ENCODE data around the gene FOXA3.
A peak's percentile ranks its signal among the peaks of the same experiment; 100 is the strongest.
"Not testable (repeated sequence)": the region's sequence is repeated elsewhere in the genome, so short reads cannot be mapped to it uniquely, and the experiment has no call there.

The FOXA3 gene

DNA sequence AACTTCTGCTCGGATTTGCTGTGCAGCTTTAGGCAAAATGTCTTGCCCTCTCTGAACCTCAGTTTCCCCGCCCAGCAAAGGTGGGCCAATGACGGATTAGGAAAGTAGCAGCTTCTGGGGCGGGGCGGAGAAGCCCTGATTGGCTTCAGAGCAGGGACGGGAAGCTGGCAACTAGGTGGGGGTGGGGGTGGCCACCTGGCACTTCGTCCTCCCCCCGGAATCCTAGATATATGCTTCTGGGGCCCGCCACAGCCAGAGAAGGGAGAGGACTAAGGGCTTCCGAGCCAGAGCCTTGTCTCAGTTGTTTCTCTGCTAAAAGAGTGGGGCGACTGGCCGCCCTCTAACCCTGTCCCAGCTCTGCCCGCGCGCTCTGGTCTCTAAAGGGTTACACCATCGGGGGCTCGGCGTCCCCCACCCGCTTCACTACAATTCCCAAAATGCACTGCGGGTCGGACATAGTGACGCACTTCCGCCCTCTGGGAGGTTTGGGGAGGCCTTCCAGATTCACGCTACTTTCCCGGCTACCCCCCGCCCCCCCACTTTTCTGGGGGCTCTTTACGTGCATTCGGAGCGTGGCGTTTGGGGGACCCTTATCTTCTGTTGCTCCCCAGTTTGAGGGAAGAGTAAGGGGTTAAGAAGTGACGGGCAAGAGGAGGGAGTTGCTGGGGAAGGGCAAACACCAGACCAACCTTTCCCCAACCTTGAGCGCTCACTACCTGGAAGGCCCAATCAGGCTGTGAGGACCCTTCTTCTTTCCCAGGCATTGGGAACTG is 22.5 kb downstream of the FOXA3 start:
- peak; percentile 91 for DNase-seq (ENCODE audit: low read depth)
- TF ChIP-seq, protein P1, sequence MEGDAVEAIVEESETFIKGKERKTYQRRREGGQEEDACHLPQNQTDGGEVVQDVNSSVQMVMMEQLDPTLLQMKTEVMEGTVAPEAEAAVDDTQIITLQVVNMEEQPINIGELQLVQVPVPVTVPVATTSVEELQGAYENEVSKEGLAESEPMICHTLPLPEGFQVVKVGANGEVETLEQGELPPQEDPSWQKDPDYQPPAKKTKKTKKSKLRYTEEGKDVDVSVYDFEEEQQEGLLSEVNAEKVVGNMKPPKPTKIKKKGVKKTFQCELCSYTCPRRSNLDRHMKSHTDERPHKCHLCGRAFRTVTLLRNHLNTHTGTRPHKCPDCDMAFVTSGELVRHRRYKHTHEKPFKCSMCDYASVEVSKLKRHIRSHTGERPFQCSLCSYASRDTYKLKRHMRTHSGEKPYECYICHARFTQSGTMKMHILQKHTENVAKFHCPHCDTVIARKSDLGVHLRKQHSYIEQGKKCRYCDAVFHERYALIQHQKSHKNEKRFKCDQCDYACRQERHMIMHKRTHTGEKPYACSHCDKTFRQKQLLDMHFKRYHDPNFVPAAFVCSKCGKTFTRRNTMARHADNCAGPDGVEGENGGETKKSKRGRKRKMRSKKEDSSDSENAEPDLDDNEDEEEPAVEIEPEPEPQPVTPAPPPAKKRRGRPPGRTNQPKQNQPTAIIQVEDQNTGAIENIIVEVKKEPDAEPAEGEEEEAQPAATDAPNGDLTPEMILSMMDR (conservative IDR thresholded peaks at IDR 0.05; ENCODE audit: low read length), result no peak
- peak overlapping the region; percentile 76 for H3K4me3 ChIP-seq (ENCODE audit: low read length)

DNA sequence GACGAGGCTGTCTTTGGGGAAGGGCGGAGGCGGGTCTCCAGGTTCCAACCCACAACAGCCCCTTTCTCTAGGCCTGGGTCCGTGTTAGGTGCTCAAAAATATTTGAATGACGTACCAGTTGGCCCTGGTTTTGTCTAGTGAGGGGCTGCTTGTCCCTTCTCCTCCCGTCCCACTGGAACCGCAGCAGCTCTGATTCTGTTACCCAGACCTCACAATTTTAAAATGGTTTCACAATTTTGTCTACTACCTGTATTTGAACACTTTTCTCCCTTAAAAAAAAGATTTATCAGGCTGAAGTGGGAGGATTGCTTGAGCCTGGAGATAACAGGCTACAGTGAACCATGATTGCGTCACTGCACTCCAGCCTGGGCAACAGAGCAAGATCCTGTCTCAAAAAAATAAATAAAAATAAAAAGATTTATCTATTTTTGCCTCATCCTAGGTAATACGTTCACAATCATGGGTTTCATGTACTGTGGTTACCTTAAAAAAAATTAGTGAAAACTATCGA is 23.1 kb downstream of the FOXA3 start:
- DNase-seq (ENCODE audit: low read depth), result no peak
- H3K4me3 ChIP-seq (ENCODE audit: low read length), result peak overlapping the region; percentile 76
- TF ChIP-seq, protein P1 (conservative IDR thresholded peaks at IDR 0.05; ENCODE audit: low read length), result no peak

DNA sequence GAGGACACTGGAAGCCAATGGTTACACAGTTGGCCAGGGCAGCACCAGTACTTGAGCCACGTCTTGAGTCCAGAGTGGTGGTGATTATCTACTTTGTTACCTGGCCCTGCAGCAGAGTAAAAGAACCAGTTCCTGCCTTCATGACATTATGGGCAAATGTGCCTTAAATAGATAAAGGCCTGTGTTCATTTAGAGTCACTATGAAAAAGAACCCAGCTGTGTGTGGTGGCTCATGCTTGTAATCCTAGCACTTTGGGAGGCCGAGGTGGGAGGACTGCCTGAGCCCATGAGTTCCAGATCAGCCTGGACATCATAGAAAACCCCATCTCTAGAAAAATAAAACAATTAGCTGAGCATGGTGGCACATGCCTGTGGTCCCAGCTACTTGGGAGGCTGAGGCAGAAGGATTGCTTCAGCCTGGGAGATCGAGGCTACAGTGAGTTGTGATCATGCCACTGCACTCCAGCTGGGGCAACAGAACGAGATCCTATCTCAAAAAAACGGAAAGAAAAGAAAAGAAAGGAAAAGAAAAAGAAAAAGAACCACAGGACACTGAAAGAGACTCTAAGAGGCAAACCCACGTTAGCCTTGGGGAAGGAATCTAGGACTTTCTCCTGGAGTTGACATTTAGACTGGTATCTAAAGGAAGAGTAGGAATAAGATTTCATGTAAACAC is 25.2 kb downstream of the FOXA3 start:
- H3K4me3 ChIP-seq (ENCODE audit: low read length), result no peak overlapping the region
- TF ChIP-seq, protein P1 (conservative IDR thresholded peaks at IDR 0.05; ENCODE audit: low read length), result no peak
- no peak for DNase-seq (ENCODE audit: low read depth)

DNA sequence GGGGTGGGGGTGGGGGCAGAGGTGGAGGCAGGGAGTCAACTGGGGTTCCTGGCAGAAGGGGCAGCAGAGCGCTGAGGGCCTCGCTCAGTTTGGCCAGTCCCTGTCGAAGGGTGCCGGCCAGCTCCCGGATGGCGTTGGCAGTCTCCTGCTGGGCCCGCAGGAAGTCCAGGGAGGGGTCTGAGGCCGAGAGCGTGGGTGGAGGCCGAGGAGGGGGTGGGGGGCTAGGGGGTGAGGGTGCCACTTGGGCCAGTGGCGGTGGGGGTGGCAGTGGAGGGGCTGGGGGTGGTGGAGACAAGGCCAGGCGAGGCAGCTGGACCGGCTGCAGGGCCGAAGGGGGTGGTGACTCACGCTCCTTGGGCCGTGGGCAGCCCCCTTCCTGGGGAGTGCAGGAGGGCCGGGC is 26.8 kb downstream of the FOXA3 start:
- DNase-seq (ENCODE audit: low read depth), result no peak
- TF ChIP-seq, protein P1 (conservative IDR thresholded peaks at IDR 0.05; ENCODE audit: low read length), result no peak
- no peak overlapping the region for H3K4me3 ChIP-seq (ENCODE audit: low read length)

DNA sequence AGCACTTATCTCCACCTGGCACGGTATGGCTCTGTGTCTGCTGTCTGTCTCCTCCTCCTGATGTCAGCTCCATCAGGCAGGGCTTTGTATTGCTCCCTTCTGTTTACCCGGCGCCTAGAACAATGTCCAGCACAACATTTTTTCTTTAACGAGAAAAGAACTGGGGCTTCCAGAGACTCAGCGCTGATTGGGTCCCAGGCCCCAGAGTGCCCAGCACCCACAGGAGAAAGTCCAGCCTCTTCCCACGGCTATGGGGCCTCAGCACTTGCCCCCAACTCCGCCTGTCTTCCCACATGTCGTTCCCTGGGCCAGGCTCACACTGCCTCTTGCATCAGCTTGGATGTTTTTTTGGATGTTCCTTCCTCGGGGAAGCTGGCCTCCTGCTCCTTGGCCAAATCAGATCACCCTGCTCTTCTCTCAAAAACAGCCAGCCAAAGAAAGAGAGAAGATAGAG is 31.4 kb downstream of the FOXA3 start:
- DNase-seq (ENCODE audit: low read depth), result no peak
- TF ChIP-seq, protein P1 (conservative IDR thresholded peaks at IDR 0.05; ENCODE audit: low read length), result no peak
- H3K4me3 ChIP-seq (ENCODE audit: low read length), result no peak overlapping the region

DNA sequence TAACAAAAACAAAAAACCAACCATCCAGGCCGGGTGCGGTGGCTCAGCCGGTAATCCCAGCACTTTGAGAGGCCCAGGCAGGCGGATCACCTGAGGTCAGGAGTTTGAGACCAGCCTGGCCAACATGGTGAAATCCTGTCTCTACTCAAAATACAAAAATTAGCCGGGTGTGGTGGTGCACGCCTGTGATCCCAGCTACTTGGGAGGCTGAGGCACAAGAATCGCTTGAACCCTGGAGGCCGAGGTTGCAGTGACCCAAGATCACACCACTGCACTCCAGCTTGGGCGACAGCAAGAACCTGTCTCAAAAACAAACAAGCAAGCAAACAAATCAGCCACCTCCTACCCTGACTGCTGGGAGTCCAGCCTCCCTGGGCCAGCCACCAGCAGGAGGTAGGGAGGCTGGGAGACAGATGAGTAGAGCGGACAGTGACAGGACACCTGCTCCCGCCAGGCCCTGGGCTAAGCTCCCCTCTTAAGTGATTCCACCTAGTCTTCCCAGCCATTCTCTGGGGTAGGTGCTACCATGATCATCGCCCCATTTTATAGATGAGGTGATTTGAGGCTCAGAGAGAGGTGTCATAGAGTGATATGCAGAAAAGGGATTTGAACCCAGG is 32.0 kb downstream of the FOXA3 start:
- not testable (repeated sequence) for H3K4me3 ChIP-seq (ENCODE audit: low read length); DNase-seq (ENCODE audit: low read depth)

DNA sequence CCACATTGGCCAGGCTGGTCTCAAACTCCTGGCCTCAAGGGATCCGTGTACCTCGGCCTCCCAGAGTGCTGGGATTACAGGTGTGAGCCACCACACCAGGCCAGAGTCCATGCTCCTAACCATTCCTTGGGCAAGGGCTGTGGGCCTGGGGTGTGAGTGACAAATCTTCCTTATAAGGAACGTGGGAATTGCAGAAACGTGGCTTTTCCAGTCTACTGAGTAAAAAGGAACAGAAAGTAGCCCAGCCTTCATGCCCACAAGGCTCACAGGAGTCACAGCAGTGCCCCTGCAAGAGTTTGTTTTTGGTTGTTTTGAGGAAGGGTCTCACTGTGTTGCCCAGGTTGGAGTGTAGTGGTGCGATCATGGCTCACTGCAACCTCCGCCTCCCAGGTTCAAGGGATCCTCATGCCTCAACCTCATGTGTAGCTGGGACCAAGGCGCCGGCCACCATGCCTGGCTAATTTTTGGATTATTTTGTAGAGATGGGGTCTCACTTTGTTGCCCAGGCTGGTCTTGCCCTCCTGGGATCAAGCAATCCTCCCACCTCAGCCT is 33.2 kb downstream of the FOXA3 start:
- DNase-seq (ENCODE audit: low read depth), result no peak
- TF ChIP-seq, protein P1 (conservative IDR thresholded peaks at IDR 0.05; ENCODE audit: low read length), result no peak
- no peak overlapping the region for H3K4me3 ChIP-seq (ENCODE audit: low read length)
